Transverse colon (tissue), 4 donors: Measurements from ENCODE around the gene OGFR. TPM values are rescaled to one million over a fixed set of nuclear protein-coding genes. Genes with fewer than 3 reads are reported as not detected.
A peak's percentile ranks its signal among the peaks of the same experiment; 100 is the strongest.

Source experiments
- DNase-seq: peaks from one replicate; pipeline ENCODE4 v3.0.0-alpha.2; 2019
- H3K27ac ChIP-seq, 4 donors: fragments of 200-600 bp; sonication (generic); 2 replicates each; pipeline ENCODE4 v1.5.1; 2016 to 2018; ENCODE audit warnings: inconsistent platforms in 4 of 4
- H3K27me3 ChIP-seq: fragments of 200-600 bp; sonication (generic); 2 replicates; pipeline ENCODE4 v1.5.1; 2017; ENCODE audit warnings: inconsistent platforms
- H3K36me3 ChIP-seq, 4 donors: fragments of 200-600 bp; sonication (generic); 2 replicates each; pipeline ENCODE4 v1.5.1; 2017 to 2019; ENCODE audit warnings: inconsistent platforms in 4 of 4
- H3K4me1 ChIP-seq, 4 donors: fragments of 200-600 bp; sonication (generic); 2 replicates each; pipeline ENCODE4 v1.5.1; 2017 to 2020; ENCODE audit warnings: inconsistent platforms in 4 of 4
- H3K4me3 ChIP-seq, 4 donors: fragments of 200-600 bp; sonication (generic); 1 replicate in 1 of 4; 2 replicates in 3 of 4; pipeline versions ENCODE4 v1.5.1 to v1.6.1; 2017 to 2019; ENCODE audit warnings: inconsistent platforms in 4 of 4
- H3K9me3 ChIP-seq, 2 donors: fragments of 200-600 bp; sonication (generic); 2 replicates each; pipeline ENCODE4 v1.5.1; 2017 to 2019; ENCODE audit warnings: inconsistent platforms in 2 of 2
- CTCF ChIP-seq, 5 experiments: fragments of 200-600 bp in 3 of 5; fragments of 450-650 bp in 2 of 5; sonication (generic) in 3 of 5; IDR thresholded peaks; 1 replicate in 2 of 5; 2 replicates in 3 of 5; pipeline ENCODE4 v1.5.1; 2016 to 2017; ENCODE audit warnings: antibody characterized with exemption in 5 of 5, inconsistent platforms in 3 of 5, mild to moderate bottlenecking in 2 of 5, moderate library complexity in 1 of 5
- EP300 ChIP-seq: sonication (generic); formaldehyde crosslinking; IDR thresholded peaks from one replicate; pipeline ENCODE4 v1.6.1; 2017; ENCODE audit warnings: antibody characterized with exemption, low read depth
- POLR2A ChIP-seq: fragments of 450-650 bp; IDR thresholded peaks from one replicate; pipeline ENCODE4 v1.6.1; 2016; ENCODE audit warnings: antibody characterized with exemption, mild to moderate bottlenecking, moderate library complexity
- POLR2AphosphoS5 ChIP-seq, 3 donors: sonication (generic); formaldehyde crosslinking; IDR thresholded peaks; one replicate each; pipeline ENCODE4 v1.6.1; 2016; ENCODE audit warnings: antibody characterized with exemption in 3 of 3
- WGBS, 2 donors: methylation state at CpG; one replicate each; pipeline ENCODE4 v1.1.5; 2018; ENCODE audit warnings: low coverage in 1 of 2; 5-methylcytosine and 5-hydroxymethylcytosine counted together
- in situ Hi-C, 4 donors: fragments of 200-750 bp; cut with MboI; loops; one replicate each; pipeline versions ENCODE4 v1.15.0 to v1.15.1; 2017; ENCODE audit warnings: low sequenced_read_pairs in 3 of 4, low pct_ligation_motif_present in 1 of 4, low pct_unique_long_range_greater_than_20kb in 1 of 4
- intact Hi-C: fragments of 100-400 bp; cut with DNase I; formaldehyde crosslinking; loops from one replicate; pipeline ENCODE4 v1.15.1; 2023; ENCODE audit warnings: low total_unique reads
- total RNA-seq, 4 donors: library from RNA; depleted of rRNA; stranded (reverse); fragments of >200 nt; gene quantifications; one replicate each; pipeline ENCODE4 v1.1.0, GENCODE V29; 2016

The OGFR gene
- total RNA-seq, 4 donors from 2014 or later = 55.2 to 137 (median 71.1) TPM

DNA sequence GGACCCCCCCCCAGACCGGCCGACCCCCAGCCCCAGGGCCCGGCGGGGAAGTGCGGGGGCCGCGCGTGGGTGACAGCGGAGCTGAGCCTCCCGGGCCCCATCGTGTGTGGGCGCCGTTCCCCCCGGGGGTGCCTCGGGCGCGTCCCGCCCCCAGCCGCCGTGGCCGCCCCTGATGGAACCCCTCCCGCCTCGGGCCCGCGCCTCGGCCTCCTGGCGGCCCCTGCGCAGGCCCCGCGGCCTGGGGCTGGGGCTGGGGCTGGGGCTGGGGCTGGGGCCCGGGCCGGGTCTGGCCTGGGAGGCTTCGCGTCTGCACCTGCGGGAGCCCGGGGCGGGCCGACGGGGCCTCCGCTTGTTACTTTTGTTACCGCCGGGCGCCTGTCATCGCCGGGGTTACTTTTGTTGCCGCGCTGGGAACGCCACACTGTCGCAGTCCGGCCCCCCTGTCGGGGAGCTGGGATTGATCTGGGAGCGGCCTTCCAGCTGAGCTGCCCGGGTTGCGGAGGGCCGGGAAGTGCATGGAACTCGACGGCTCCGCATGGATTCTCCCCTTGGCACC is 598 bp downstream of the OGFR start:
- H3K36me3 ChIP-seq = peaks cover 0 to 17% (median 7%) of the 10 kb centered on the region in 4 donors

DNA sequence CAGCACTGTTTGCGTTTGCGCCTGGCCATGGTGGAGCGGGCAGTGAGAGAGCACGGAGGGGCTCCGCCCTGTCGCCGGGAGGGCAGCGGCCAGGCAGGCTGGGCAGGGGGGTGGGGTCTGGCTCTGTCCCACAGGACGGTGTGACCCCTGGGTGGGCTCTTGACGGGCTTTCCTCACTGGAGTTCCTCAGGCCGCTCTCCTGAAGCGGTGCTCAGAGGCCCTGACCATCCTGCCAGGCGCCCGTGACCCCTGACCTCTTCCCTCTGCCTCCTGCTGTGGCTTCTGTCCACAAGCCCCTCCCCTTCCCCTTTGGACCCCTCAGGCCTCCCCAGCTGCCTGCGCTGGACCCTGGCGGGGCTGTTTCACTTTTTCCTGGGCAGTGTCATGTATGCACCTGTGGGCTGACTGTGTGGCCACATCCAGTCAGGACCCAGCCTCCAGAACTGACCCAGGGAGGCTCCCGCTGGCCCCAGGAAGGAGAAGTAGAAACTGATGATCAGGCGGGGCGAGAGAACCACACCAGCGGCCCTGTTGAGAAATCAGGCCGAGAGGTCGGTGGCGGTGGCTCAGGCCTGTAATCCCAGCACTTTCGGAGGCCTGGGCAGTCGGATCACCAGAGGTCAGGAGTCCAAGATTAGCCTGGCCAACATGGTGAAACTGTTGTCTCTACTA is 1.2 kb downstream of the OGFR start:
- no peak for TF ChIP-seq POLR2AphosphoS5 (IDR thresholded peaks at IDR 0.05)
- TF ChIP-seq CTCF (IDR thresholded peaks at IDR 0.05) = no peak
- TF ChIP-seq POLR2A = no peak
- no peak for TF ChIP-seq EP300
- Histone ChIP-seq H3K4me1 (peaks cover 17 to 30% (median 22%) of the 10 kb centered on the region in 4 donors), H3K27me3 (no peaks in the 10 kb centered on the region), H3K4me3 (peak overlapping the region; percentile 88 to 100 (median 96)), H3K27ac (peak overlapping the region; percentile 90 to 94 (median 94)), H3K36me3 (peaks cover 0 to 19% (median 9%) of the 10 kb centered on the region in 4 donors), H3K9me3 (no peaks in the 10 kb centered on the region)
- no peak for DNase-seq
- intact Hi-C loops (no loop called here), in situ Hi-C loops (loop anchor here in 2 of 4 donors (10.0 kb wide), 1 partner anchor 141 kb away; no protein-coding TSS in a partner anchor)
- WGBS, 2 donors = 47% methylated on average over 13 of the region's 25 CpGs; no CpG with 5 or more reads in 1 of the 2 donors

More for the DNA sequence above, 598 bp downstream of the OGFR start:
- Histone ChIP-seq H3K27ac (peak overlapping the region; percentile 90 to 94 (median 94)), H3K27me3 (no peaks in the 10 kb centered on the region), H3K4me3 (peak overlapping the region; percentile 88 to 100 (median 96)), H3K4me1 (peaks cover 17 to 30% (median 22%) of the 10 kb centered on the region in 4 donors), H3K9me3 (no peaks in the 10 kb centered on the region)
- peak in 2 of 5 experiments; percentile 14 to 34 for TF ChIP-seq CTCF (IDR thresholded peaks at IDR 0.05)
- no peak for TF ChIP-seq EP300
- no peak for TF ChIP-seq POLR2AphosphoS5 (IDR thresholded peaks at IDR 0.05)
- 1% methylated on average over 13 of the region's 58 CpGs; no CpG with 5 or more reads in 1 of the 2 donors for WGBS, 2 donors
- in situ Hi-C loops = loop anchor here in 2 of 4 donors (10.0 kb wide), 1 partner anchor 140 kb away; no protein-coding TSS in a partner anchor
- DNase-seq = no peak
- intact Hi-C loops = no loop called here

- in situ Hi-C loops (loop anchor here in 2 of 4 donors (10.0 kb wide), 1 partner anchor 142 kb away; no protein-coding TSS in a partner anchor), intact Hi-C loops (no loop called here)
- H3K9me3 ChIP-seq = no peaks in the 10 kb centered on the region
- peaks cover 17 to 30% (median 22%) of the 10 kb centered on the region in 4 donors for H3K4me1 ChIP-seq
- peak overlapping the region in 1 of 4 donors; percentile 98 for H3K4me3 ChIP-seq
- DNase-seq = no peak
- WGBS, 2 donors = 20 to 67% methylated on average over 2 to 11 of the region's 11 CpGs
- TF ChIP-seq CTCF (IDR thresholded peaks at IDR 0.05) = no peak
- TF ChIP-seq EP300 = no peak
- TF ChIP-seq POLR2AphosphoS5 (IDR thresholded peaks at IDR 0.05) = no peak
- no peak for TF ChIP-seq POLR2A
- peak overlapping the region in 2 of 4 donors; percentile 90 to 94 for H3K27ac ChIP-seq
- peaks cover 0 to 24% (median 11%) of the 10 kb centered on the region in 4 donors for H3K36me3 ChIP-seq
- H3K27me3 ChIP-seq = no peaks in the 10 kb centered on the region
Observed at GRCh38 chr20:62806383-62807050, 1.9 kb downstream of the OGFR start.
